ENCODE results near the gene GPR15LG.
"Not testable (repeated sequence)": the region's sequence is repeated elsewhere in the genome, so short reads cannot be mapped to it uniquely, and the experiment has no call there.

The GPR15LG gene

DNA sequence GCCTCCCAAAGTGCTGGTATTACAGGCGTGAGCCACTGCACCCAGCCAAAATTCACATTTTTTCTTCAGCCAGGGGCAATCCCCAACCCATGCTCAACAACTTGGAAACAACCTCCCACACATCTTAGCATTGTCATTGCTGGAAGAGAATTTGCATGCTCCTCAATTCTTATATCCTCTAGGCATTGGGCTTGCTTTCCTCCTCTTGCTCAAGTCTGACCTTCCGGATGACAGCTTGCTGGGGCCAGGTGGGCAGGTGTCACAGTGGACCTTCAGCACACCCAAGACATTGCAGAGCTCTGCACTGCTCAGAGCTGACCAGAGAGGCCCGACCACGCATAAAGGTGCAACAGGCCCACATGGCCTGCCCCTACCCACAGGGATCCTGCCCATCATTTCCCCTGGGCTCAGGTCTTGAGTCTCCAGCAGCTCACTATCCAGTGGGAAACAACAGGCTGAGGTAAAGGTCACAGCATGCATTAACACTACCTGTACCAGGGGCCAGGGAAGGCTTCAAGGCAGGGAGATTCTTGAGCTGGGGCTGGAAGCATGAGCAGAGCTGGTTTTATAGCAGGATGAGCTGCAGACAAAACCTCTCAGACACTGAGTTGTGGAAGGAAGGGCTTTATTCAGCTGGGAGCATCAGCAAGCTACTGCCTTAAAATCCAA lies 6.8 kb upstream of the GPR15LG start:
- no peak for DNase-seq

- not testable (repeated sequence) for DNase-seq
Observed at GRCh38 chr10:84167289-84167653, 6.3 kb upstream of the GPR15LG start.

GRCh38 chr10:84168382-84168781 lies 5.2 kb upstream of the GPR15LG start:
- DNase-seq = not testable (repeated sequence)

DNA sequence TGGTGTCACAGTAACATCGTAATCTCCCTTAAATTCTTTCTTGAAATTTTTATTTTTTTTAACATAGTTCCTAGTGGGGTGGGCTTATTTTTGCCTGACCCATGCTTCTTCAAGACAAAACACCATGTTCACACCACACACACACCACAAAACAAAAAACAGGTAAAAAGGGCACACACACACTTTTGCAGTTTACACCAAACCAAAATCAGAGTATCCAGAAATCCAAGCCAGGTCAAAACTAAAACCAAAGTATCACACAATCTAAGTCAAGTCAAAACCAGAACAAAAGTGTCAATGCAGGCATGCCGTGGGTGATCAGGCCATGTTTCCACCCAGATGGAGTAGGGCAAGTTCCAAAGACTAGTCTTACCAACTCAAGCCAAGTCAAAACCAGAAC lies 2.4 kb upstream of the GPR15LG start:
- not testable (repeated sequence) for DNase-seq

- DNase-seq = not testable (repeated sequence)
Observed at GRCh38 chr10:84171700-84172466, 1.7 kb upstream of the GPR15LG start.

- no peak for DNase-seq
Observed at GRCh38 chr10:84172467-84173356, 889 bp upstream of the GPR15LG start.

DNA sequence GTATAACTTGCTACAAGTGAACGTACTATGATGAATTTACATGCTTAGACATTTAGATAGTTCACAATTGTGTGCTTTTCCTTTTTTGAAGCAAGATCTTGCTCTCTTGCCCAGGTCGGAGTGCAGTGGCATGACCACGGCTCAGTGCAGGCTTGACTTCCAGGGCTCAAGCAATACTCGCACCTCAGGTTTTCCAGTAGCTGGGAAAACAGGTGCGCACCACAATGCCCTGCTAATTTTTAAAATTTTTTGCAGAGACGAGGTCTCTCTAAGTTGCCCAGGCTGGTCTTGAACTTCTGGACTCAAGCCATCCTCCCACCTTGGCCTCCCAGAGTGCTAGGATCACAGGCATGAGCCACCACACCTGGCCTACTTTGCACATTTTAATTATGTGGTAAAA lies 1.8 kb downstream of the GPR15LG start:
- DNase-seq = no peak

GRCh38 chr10:84176351-84176750 lies 2.8 kb downstream of the GPR15LG start:
- no peak for DNase-seq

DNA sequence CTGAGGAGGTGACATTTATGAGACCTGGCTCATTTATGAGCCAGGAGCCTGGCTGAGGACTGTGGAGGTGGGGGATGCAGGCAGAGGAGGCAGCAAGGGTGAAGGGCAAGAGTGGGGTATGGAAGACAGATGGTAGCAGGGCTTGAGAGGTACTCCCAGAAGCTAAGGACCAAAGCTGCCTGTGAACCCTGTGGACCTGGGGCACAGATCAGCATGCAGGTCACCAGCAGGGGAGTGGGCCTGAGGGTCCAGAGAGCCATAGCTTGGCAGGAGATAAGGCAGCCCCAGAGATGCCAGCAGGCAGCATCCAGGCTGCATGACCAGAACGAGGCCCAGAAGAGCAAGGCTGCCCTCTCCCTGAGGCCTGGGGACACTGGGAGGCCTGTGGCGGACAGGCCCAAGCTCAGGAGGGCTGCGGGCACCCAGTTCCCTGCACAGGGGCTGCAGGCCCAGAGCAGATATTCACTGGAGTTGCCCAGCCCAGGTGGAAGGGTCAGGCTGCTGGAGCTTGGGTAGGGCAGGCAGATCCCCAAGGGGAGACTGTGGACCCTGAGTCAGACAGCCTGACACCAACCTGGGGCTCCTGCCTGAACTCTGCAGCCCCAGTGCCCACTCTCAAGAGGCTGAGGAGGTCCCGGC lies 3.4 kb downstream of the GPR15LG start:
- DNase-seq = no peak

- DNase-seq = peak; percentile 35
Observed at GRCh38 chr10:84177541-84178141, 4.0 kb downstream of the GPR15LG start.

- no peak for DNase-seq
Observed at GRCh38 chr10:84178160-84178609, 4.6 kb downstream of the GPR15LG start.

DNA sequence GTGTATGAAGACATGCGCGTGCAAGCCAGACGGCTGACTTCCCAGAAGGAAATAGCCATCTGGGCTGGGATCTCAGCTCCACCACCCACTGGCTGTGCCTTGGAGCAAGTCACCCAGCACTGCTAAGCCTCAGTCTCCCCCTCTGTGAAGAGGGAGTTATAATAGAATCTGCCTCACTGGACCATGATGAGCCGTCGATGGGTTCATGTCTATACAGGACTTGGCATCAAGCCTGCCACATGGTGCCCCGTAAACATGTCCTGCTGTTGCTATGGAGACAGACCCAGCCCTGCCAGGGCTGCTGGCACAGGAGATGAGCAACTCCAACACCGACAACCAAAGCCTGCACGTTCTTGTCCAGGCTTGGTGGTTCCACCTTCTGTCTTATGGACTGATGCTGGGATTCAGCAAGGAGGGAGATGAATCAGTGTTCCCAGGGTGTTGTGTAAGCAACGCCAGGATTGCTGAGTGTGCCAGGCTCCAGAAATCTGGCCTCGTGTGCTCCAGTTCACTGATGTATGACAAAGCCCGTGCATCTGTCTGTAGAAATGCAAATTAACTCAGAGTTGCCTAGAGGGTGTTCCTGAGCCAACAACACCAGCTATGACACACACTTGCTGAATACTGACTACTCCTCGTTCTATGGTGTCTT lies 5.6 kb downstream of the GPR15LG start:
- DNase-seq = no peak

DNA sequence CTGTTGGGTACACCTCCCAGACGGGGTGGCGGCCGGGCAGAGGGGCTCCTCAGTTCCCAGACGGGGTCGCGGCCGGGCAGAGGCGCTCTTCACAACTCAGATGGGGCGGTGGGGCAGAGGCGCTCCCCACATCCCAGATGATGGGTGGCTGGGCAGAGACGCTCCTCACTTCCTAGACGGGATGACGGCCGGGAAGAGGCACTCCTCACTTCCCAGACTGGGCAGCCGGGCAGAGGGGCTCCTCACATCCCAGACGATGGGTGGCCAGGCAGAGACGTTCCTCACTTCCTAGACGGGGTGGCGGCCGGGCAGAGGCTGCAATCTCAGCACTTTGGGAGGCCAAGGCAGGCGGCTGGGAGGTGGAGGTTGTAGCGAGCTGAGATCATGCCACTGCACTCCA lies 6.8 kb downstream of the GPR15LG start:
- DNase-seq = not testable (repeated sequence)

GRCh38 chr10:84181631-84182030 lies 8.0 kb downstream of the GPR15LG start:
- DNase-seq = no peak

- DNase-seq = no peak
Observed at GRCh38 chr10:84184517-84184916, 10.9 kb downstream of the GPR15LG start.

GRCh38 chr10:84185526-84186175 lies 12.1 kb downstream of the GPR15LG start:
- DNase-seq = no peak

- DNase-seq = no peak
Observed at GRCh38 chr10:84188815-84189214, 15.2 kb downstream of the GPR15LG start.

- DNase-seq = no peak
Observed at GRCh38 chr10:84190621-84191020, 17.0 kb downstream of the GPR15LG start.

DNA sequence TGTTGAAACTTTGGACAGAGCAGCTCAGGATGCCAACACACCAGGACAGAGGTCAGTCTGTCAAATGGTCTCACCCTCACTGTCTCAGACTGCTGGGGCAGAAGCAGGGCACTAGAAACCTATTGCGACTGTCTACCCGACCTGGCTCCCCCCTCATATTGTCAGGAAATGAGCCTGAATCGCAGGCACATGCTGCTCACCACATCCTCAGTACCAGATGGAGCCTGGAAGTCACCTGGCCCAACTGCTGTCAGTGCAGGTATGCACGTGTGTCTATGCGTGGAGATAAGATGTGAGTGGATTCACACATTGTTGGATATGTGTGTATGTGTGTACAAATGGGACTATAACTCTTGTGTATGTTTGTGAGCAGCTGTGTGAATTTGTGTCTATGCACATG lies 17.5 kb downstream of the GPR15LG start:
- DNase-seq = no peak

- no peak for DNase-seq
Observed at GRCh38 chr10:84193327-84193726, 19.7 kb downstream of the GPR15LG start.

- DNase-seq = no peak
Observed at GRCh38 chr10:84193846-84194423, 20.3 kb downstream of the GPR15LG start.
